ENCODE measurements around the gene PEAK1. TPM values are rescaled to one million over a fixed set of nuclear protein-coding genes. Genes with fewer than 3 reads are reported as not detected.
"Not testable (repeated sequence)": the region's sequence is repeated elsewhere in the genome, so short reads cannot be mapped to it uniquely, and the experiment has no call there.

The PEAK1 gene
- total and polyA plus RNA-seq, 2 donors (not counting 1 experiment from before 2014, with no cell fraction given): 61.0 to 91.8 TPM

DNA sequence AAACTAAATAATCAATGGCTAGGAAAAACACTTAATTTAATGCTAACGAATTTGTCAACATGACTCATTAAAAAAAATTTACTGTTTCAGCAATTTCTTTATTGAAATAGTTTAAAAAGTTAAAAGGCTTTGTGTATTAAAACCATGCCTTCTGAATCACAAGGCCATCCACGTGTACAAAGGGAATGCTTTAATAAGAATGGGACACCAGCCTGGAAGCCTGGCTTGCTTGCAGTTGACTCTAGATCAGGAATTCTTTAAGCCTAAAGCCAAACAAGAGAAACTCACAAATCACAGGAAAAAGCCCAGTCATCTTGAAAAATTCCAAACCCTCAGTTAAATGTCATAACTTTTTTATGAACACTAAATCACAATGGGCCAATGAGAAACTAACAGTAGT, 137.6 kb downstream of the PEAK1 start:
- TF ChIP-seq EZH2 (IDR thresholded peaks at IDR 0.05; ENCODE audit: low read length, missing control alignments): no peak
- TF ChIP-seq, protein P1, sequence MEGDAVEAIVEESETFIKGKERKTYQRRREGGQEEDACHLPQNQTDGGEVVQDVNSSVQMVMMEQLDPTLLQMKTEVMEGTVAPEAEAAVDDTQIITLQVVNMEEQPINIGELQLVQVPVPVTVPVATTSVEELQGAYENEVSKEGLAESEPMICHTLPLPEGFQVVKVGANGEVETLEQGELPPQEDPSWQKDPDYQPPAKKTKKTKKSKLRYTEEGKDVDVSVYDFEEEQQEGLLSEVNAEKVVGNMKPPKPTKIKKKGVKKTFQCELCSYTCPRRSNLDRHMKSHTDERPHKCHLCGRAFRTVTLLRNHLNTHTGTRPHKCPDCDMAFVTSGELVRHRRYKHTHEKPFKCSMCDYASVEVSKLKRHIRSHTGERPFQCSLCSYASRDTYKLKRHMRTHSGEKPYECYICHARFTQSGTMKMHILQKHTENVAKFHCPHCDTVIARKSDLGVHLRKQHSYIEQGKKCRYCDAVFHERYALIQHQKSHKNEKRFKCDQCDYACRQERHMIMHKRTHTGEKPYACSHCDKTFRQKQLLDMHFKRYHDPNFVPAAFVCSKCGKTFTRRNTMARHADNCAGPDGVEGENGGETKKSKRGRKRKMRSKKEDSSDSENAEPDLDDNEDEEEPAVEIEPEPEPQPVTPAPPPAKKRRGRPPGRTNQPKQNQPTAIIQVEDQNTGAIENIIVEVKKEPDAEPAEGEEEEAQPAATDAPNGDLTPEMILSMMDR (conservative IDR thresholded peaks at IDR 0.05 in 1 of 2, IDR thresholded peaks at IDR 0.05 in 1 of 2; ENCODE audit: low read depth in 1 of 2, low read length in 2 of 2): no peak
- Histone ChIP-seq H3K4me1 (ENCODE audit: control insufficient read depth, extremely low read depth, insufficient read depth, low read length) (no peaks in the 10 kb centered on the region), H3K9ac (ENCODE audit: insufficient read depth, low read length) (no peak overlapping the region), H3K36me3 (ENCODE audit: control insufficient read depth, insufficient read depth, low read length) (peaks cover 2% of the 10 kb centered on the region), H2AFZ (ENCODE audit: low read length) (no peak overlapping the region), H3K4me2 (ENCODE audit: extremely low read depth, insufficient read depth, low read length) (no peak overlapping the region), H3K9me3 (ENCODE audit: control insufficient read depth, insufficient read depth, low read depth, low read length) (no peaks in the 10 kb centered on the region), H3K4me3 (replicated peaks in 1 of 4; ENCODE audit: control extremely low read depth in 1 of 4, insufficient read depth in 1 of 4, low read depth in 3 of 4, low read length in 4 of 4) (no peak overlapping the region), H3K27me3 (ENCODE audit: control insufficient read depth, insufficient read depth, low read length) (no peaks in the 10 kb centered on the region), H3K79me2 (ENCODE audit: control insufficient read depth, insufficient read depth, low read length) (no peaks in the 10 kb centered on the region), H4K20me1 (ENCODE audit: control insufficient read depth, extremely low read depth, insufficient read depth, low read length) (no peaks in the 10 kb centered on the region), H3K27ac (ENCODE audit: insufficient read depth, low read length) (peak overlapping the region; percentile 9)
- DNase-seq (ENCODE audit: low read depth in 2 of 2): peak; percentile 59 to 81

DNA sequence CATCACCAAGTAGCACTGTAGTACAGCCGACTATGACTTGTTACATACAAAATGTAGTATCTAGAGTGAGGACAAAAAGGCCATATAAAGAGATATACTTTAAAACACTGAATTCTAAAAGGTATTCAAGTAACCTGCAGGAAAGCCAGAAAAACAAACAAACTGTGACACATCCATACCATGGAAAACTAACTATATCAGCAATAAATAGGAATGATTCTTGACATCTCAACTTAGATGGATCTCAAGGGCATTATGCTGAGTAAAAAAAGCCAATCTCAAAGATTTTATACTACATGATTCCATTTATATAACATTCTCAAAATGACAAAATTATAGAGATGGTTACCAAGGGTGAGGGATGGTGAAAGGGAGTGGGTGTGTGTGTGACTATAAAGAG, 143.0 kb downstream of the PEAK1 start:
- no peak for DNase-seq (ENCODE audit: low read depth in 2 of 2)
- TF ChIP-seq EZH2 (IDR thresholded peaks at IDR 0.05; ENCODE audit: low read length, missing control alignments): no peak
- TF ChIP-seq, protein P1 (conservative IDR thresholded peaks at IDR 0.05 in 1 of 2, IDR thresholded peaks at IDR 0.05 in 1 of 2; ENCODE audit: low read depth in 1 of 2, low read length in 2 of 2): no peak
- no peak overlapping the region for H2AFZ ChIP-seq (ENCODE audit: low read length)

DNA sequence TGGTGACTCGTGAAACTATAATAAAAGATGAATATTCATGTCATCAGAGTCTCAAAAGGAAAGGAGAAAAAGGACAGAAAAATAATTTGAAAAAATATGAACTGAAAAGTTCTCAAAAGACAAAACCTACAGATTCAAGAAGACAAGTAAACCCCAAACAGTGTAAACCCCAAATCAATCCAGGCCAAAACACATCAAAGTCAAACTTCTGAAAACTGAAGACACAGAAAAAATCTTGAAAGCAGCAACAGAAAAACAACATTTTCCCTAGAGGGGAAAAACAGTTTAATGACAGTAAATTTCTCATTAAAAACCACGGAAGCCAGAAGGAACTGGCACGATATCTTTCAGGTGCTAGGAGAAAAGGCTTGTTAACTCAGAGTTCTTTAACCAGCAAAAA, 143.8 kb downstream of the PEAK1 start:
- Histone ChIP-seq H3K4me1 (ENCODE audit: control insufficient read depth, extremely low read depth, insufficient read depth, low read length) (no peaks in the 10 kb centered on the region), H3K9me3 (ENCODE audit: control insufficient read depth, insufficient read depth, low read depth, low read length) (no peaks in the 10 kb centered on the region), H3K4me3 (replicated peaks in 1 of 4; ENCODE audit: control extremely low read depth in 1 of 4, insufficient read depth in 1 of 4, low read depth in 3 of 4, low read length in 4 of 4) (no peak overlapping the region), H3K9ac (ENCODE audit: insufficient read depth, low read length) (no peak overlapping the region), H3K4me2 (ENCODE audit: extremely low read depth, insufficient read depth, low read length) (no peak overlapping the region), H3K36me3 (ENCODE audit: control insufficient read depth, insufficient read depth, low read length) (peaks cover 2% of the 10 kb centered on the region), H3K27ac (ENCODE audit: insufficient read depth, low read length) (no peak overlapping the region), H2AFZ (ENCODE audit: low read length) (no peak overlapping the region), H3K27me3 (ENCODE audit: control insufficient read depth, insufficient read depth, low read length) (no peaks in the 10 kb centered on the region), H4K20me1 (ENCODE audit: control insufficient read depth, extremely low read depth, insufficient read depth, low read length) (no peaks in the 10 kb centered on the region), H3K79me2 (ENCODE audit: control insufficient read depth, insufficient read depth, low read length) (no peaks in the 10 kb centered on the region)
- TF ChIP-seq EZH2 (IDR thresholded peaks at IDR 0.05; ENCODE audit: low read length, missing control alignments): no peak
- TF ChIP-seq, protein P1 (conservative IDR thresholded peaks at IDR 0.05 in 1 of 2, IDR thresholded peaks at IDR 0.05 in 1 of 2; ENCODE audit: low read depth in 1 of 2, low read length in 2 of 2): no peak
- no peak for DNase-seq (ENCODE audit: low read depth in 2 of 2)

More for the DNA sequence above, 143.0 kb downstream of the PEAK1 start:
- Histone ChIP-seq H3K9ac (ENCODE audit: insufficient read depth, low read length) (no peak overlapping the region), H3K36me3 (ENCODE audit: control insufficient read depth, insufficient read depth, low read length) (peaks cover 2% of the 10 kb centered on the region), H3K27me3 (ENCODE audit: control insufficient read depth, insufficient read depth, low read length) (no peaks in the 10 kb centered on the region), H3K4me2 (ENCODE audit: extremely low read depth, insufficient read depth, low read length) (no peak overlapping the region), H3K27ac (ENCODE audit: insufficient read depth, low read length) (no peak overlapping the region), H3K79me2 (ENCODE audit: control insufficient read depth, insufficient read depth, low read length) (no peaks in the 10 kb centered on the region), H3K4me3 (replicated peaks in 1 of 4; ENCODE audit: control extremely low read depth in 1 of 4, insufficient read depth in 1 of 4, low read depth in 3 of 4, low read length in 4 of 4) (no peak overlapping the region), H4K20me1 (ENCODE audit: control insufficient read depth, extremely low read depth, insufficient read depth, low read length) (no peaks in the 10 kb centered on the region), H3K9me3 (ENCODE audit: control insufficient read depth, insufficient read depth, low read depth, low read length) (no peaks in the 10 kb centered on the region), H3K4me1 (ENCODE audit: control insufficient read depth, extremely low read depth, insufficient read depth, low read length) (no peaks in the 10 kb centered on the region)

DNA sequence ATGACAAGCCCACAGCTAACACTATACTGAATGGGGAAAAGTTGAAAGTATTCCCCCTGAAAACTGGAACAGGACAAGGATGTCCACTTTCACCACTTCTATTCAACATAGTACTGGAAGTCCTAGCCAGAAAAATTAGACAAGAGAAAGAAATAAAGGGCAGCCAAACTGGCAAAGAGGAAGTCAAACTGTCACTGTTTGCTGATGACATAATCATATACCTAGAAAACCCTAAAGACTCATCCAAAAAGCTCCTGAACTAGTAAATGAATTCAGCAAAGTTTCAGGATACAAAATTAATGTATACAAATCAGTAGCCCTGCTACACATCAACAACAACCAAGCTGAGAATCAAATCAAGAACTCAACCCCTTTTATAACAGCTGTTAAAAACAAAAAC, 146.8 kb downstream of the PEAK1 start:
- not testable (repeated sequence) for H3K4me3 ChIP-seq (replicated peaks in 1 of 4; ENCODE audit: control extremely low read depth in 1 of 4, insufficient read depth in 1 of 4, low read depth in 3 of 4, low read length in 4 of 4); DNase-seq (ENCODE audit: low read depth in 2 of 2); H3K79me2 ChIP-seq (ENCODE audit: control insufficient read depth, insufficient read depth, low read length); H3K4me1 ChIP-seq (ENCODE audit: control insufficient read depth, extremely low read depth, insufficient read depth, low read length); H3K9ac ChIP-seq (ENCODE audit: insufficient read depth, low read length); H3K36me3 ChIP-seq (ENCODE audit: control insufficient read depth, insufficient read depth, low read length); H4K20me1 ChIP-seq (ENCODE audit: control insufficient read depth, extremely low read depth, insufficient read depth, low read length); H3K9me3 ChIP-seq (ENCODE audit: control insufficient read depth, insufficient read depth, low read depth, low read length); H2AFZ ChIP-seq (ENCODE audit: low read length); H3K4me2 ChIP-seq (ENCODE audit: extremely low read depth, insufficient read depth, low read length); H3K27me3 ChIP-seq (ENCODE audit: control insufficient read depth, insufficient read depth, low read length); H3K27ac ChIP-seq (ENCODE audit: insufficient read depth, low read length)

Measured in fibroblast of lung (primary cell).